Panc1 (cell line): ENCODE data around the gene ANHX.

Experiments used
- POLR2AphosphoS5 ChIP-seq: IDR thresholded peaks from 2 replicates; pipeline ENCODE4 v1.6.1; 2012; ENCODE audit warnings: mild to moderate bottlenecking, low read depth, low read length, moderate library complexity
- SIN3A ChIP-seq: IDR thresholded peaks from 2 replicates; pipeline ENCODE4 v1.6.1; 2012; ENCODE audit warnings: low read depth, mild to moderate bottlenecking, low read length, moderate library complexity, borderline replicate concordance; ENCODE audit not compliant: insufficient read depth
- TF ChIP-seq, protein P1 (sequence below): fragments of 450-650 bp; IDR thresholded peaks from 2 replicates; pipeline ENCODE4 v1.5.1; 2017; ENCODE audit warnings: mild to moderate bottlenecking

DNA sequence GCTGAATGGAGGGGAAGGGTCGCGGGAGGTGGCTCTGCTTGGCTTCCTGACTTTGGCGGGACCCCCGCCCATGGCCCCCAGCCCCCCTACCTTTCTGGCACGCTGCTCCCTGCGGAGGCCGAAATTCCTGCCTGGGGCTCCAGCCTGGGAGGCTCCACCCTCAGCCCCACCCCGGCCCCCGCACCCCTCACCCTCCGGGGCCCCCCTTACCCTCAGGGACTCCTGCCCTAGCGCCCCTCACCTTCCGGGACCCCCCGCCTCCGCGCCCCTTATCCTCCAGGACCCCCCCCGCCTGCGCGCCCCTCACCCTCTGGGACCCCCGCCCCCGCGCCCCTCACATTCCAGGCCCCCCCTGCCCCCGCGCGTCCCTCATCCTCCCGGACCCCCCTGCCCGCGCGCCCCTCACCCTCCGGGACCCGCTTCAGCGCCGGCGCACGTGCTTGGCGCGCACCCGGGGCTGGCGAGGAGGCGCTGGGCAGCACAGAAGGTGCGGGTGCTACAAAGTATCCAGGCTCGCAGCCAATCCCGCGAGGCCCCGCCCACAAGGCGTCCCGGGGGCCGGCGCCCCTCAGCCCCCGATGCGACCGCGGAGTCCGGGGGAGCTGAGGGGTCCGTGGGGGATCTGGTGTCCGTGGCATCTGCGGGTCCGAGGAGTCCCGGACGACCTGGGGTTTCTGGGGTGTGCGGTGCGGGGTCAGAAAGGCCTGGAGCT lies at the start of gene ANHX:
- TF ChIP-seq, protein P1, sequence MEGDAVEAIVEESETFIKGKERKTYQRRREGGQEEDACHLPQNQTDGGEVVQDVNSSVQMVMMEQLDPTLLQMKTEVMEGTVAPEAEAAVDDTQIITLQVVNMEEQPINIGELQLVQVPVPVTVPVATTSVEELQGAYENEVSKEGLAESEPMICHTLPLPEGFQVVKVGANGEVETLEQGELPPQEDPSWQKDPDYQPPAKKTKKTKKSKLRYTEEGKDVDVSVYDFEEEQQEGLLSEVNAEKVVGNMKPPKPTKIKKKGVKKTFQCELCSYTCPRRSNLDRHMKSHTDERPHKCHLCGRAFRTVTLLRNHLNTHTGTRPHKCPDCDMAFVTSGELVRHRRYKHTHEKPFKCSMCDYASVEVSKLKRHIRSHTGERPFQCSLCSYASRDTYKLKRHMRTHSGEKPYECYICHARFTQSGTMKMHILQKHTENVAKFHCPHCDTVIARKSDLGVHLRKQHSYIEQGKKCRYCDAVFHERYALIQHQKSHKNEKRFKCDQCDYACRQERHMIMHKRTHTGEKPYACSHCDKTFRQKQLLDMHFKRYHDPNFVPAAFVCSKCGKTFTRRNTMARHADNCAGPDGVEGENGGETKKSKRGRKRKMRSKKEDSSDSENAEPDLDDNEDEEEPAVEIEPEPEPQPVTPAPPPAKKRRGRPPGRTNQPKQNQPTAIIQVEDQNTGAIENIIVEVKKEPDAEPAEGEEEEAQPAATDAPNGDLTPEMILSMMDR = no peak
- no peak for TF ChIP-seq SIN3A
- no peak for TF ChIP-seq POLR2AphosphoS5
